Smooth muscle cell (in vitro differentiated cells): Measurements from ENCODE around the gene TMEM39B. TPM values are rescaled to one million over a fixed set of nuclear protein-coding genes. Genes with fewer than 3 reads are reported as not detected.

Source experiments
- DNase-seq: peaks from one replicate; lab custom pipeline; 2025; ENCODE audit not compliant: unreplicated experiment; lab: John Stamatoyannopoulos, UW
- H2AFZ ChIP-seq: fragments of 200-600 bp; sonication (generic); 2 replicates; pipeline ENCODE4 v1.6.0; 2016; ENCODE audit warnings: antibody characterized with exemption, low read depth, mild to moderate bottlenecking
- H3F3A ChIP-seq: fragments of 200-600 bp; sonication (generic); 2 replicates; pipeline ENCODE4 v1.6.0; 2017; ENCODE audit warnings: antibody characterized with exemption, low read depth
- H3K27ac ChIP-seq: fragments of 200-600 bp; sonication (generic); 2 replicates; pipeline ENCODE4 v1.5.1; 2016; ENCODE audit warnings: low read depth, mild to moderate bottlenecking
- H3K27me3 ChIP-seq: fragments of 200-600 bp; sonication (generic); 2 replicates; pipeline ENCODE4 v1.6.1; 2016; ENCODE audit warnings: low read depth, mild to moderate bottlenecking
- H3K36me3 ChIP-seq: fragments of 200-600 bp; sonication (generic); 2 replicates; pipeline ENCODE4 v1.5.1; 2016; ENCODE audit warnings: low read depth
- H3K4me1 ChIP-seq: fragments of 200-600 bp; sonication (generic); 2 replicates; pipeline ENCODE4 v1.5.1; 2016; ENCODE audit warnings: low read depth
- H3K4me2 ChIP-seq: fragments of 200-600 bp; sonication (generic); 2 replicates; pipeline ENCODE4 v1.6.0; 2016; ENCODE audit warnings: mild to moderate bottlenecking
- H3K4me3 ChIP-seq: fragments of 200-600 bp; sonication (generic); 2 replicates; pipeline ENCODE4 v1.5.1; 2016; ENCODE audit warnings: mild to moderate bottlenecking
- H3K79me2 ChIP-seq: fragments of 200-600 bp; sonication (generic); 2 replicates; pipeline ENCODE4 v1.6.0; 2016; ENCODE audit warnings: low read depth, mild to moderate bottlenecking
- H3K9ac ChIP-seq: fragments of 200-600 bp; sonication (generic); 2 replicates; pipeline ENCODE4 v1.6.0; 2016; ENCODE audit warnings: low read depth
- H3K9me3 ChIP-seq: fragments of 200-600 bp; sonication (generic); replicated peaks from 2 replicates; pipeline ENCODE4 v1.5.1; 2016; ENCODE audit warnings: low read depth
- H4K20me1 ChIP-seq: fragments of 200-600 bp; sonication (generic); 2 replicates; pipeline ENCODE4 v1.6.0; 2016; ENCODE audit warnings: low read depth
- CTCF ChIP-seq: fragments of 200-600 bp; sonication (generic); IDR thresholded peaks from 2 replicates; pipeline ENCODE4 v1.5.1; 2017; ENCODE audit warnings: borderline replicate concordance, mild to moderate bottlenecking, antibody characterized with exemption; ENCODE audit not compliant: insufficient read depth, poor library complexity, severe bottlenecking
- WGBS: methylation state at CpG from one replicate; pipeline ENCODE4 v1.1.7; 2016; ENCODE audit warnings: low lambda C conversion rate; 5-methylcytosine and 5-hydroxymethylcytosine counted together
- polyA plus RNA-seq: library from polyadenylated mRNA; unstranded; fragments of >200 nt; fragmentation: Nextera tagmentation; extraction: Ambion mirVana; gene quantifications from 2 replicates; pipeline ENCODE4 v1.2.1, GENCODE V29; 2016
- total RNA-seq: library from RNA; depleted of rRNA; stranded (reverse); fragments of >200 nt; gene quantifications from 2 replicates; pipeline ENCODE4 v1.2.3, GENCODE V29; 2014

The TMEM39B gene
- total and polyA plus RNA-seq, 2 experiments from 2014 or later = 7.5 to 9.4 TPM

GRCh38 chr1:32100807-32101708 is 28.3 kb downstream of the TMEM39B start:
- 85% methylated on average over 9 of the region's 9 CpGs for WGBS
- Histone ChIP-seq H3K4me3 (no peak overlapping the region), H3K4me1 (no peaks in the 10 kb centered on the region), H3F3A (no peaks in the 10 kb centered on the region), H3K9ac (no peak overlapping the region), H3K9me3 (no peaks in the 10 kb centered on the region), H3K4me2 (peak overlapping the region; percentile 12), H3K79me2 (no peaks in the 10 kb centered on the region), H3K36me3 (peaks cover under 1% of the 10 kb centered on the region), H2AFZ (no peak overlapping the region), H4K20me1 (no peaks in the 10 kb centered on the region), H3K27ac (peak overlapping the region; percentile 6), H3K27me3 (no peaks in the 10 kb centered on the region)
- no peak for TF ChIP-seq CTCF
- no peak for DNase-seq

- 83% methylated on average over 4 of the region's 4 CpGs for WGBS
- peaks cover 9% of the 10 kb centered on the region for H3K79me2 ChIP-seq
These were observed 31.4 kb downstream of the TMEM39B start for GRCh38 chr1:32104127-32104526.

GRCh38 chr1:32105338-32105737 is 32.6 kb downstream of the TMEM39B start:
- 100% methylated on average over 1 of the region's 1 CpG for WGBS
- H2AFZ ChIP-seq = no peak overlapping the region
- H4K20me1 ChIP-seq = peaks cover 20% of the 10 kb centered on the region
- no peaks in the 10 kb centered on the region for H3K27me3 ChIP-seq
- peaks cover 3% of the 10 kb centered on the region for H3K4me1 ChIP-seq
- no peaks in the 10 kb centered on the region for H3K9me3 ChIP-seq
- no peak for TF ChIP-seq CTCF
- H3K27ac ChIP-seq = no peak overlapping the region
- H3K4me2 ChIP-seq = no peak overlapping the region
- no peaks in the 10 kb centered on the region for H3K36me3 ChIP-seq
- H3K4me3 ChIP-seq = no peak overlapping the region
- no peaks in the 10 kb centered on the region for H3F3A ChIP-seq
- peaks cover 22% of the 10 kb centered on the region for H3K79me2 ChIP-seq
- no peak for DNase-seq
- no peak overlapping the region for H3K9ac ChIP-seq

More at GRCh38 chr1:32104127-32104526, 31.4 kb downstream of the TMEM39B start:
- H3K9me3 ChIP-seq = no peaks in the 10 kb centered on the region
- H3K4me2 ChIP-seq = no peak overlapping the region
- no peak overlapping the region for H3K4me3 ChIP-seq
- no peak overlapping the region for H3K27ac ChIP-seq
- H3K36me3 ChIP-seq = no peaks in the 10 kb centered on the region
- H4K20me1 ChIP-seq = peaks cover 8% of the 10 kb centered on the region
- H3K27me3 ChIP-seq = no peaks in the 10 kb centered on the region
- H3K9ac ChIP-seq = no peak overlapping the region
- peaks cover 3% of the 10 kb centered on the region for H3K4me1 ChIP-seq
- H3F3A ChIP-seq = no peaks in the 10 kb centered on the region
- no peak overlapping the region for H2AFZ ChIP-seq
- no peak for TF ChIP-seq CTCF
- no peak for DNase-seq
